ENCODE measurements around the gene TEX44. TPM values are rescaled to one million over a fixed set of nuclear protein-coding genes. Genes with fewer than 3 reads are reported as not detected.

The TEX44 gene
- total and polyA plus RNA-seq, 9 of the 15 experiments (the other 6 are each of a cell fraction or from before 2014, with no cell fraction given): not detected

GRCh38 chr2:231606941-231607340, 14.3 kb downstream of the TEX44 start (continued):
- TF ChIP-seq ELK3 (CRISPR knock-in tag; IDR thresholded peaks at IDR 0.05) (no peak), ZNF449 (CRISPR knock-in tag; IDR thresholded peaks at IDR 0.05) (no peak), ADNP (tag; IDR thresholded peaks at IDR 0.05) (no peak), KLF6 (CRISPR knock-in tag; IDR thresholded peaks at IDR 0.05; ENCODE audit: borderline replicate concordance) (no peak), HIVEP1 (CRISPR knock-in tag; IDR thresholded peaks at IDR 0.05) (no peak), ZNF354B (CRISPR knock-in tag; IDR thresholded peaks at IDR 0.05) (no peak), ZFP91 (CRISPR knock-in tag; IDR thresholded peaks at IDR 0.05) (no peak), POLR2AphosphoS2 (IDR thresholded peaks at IDR 0.05; ENCODE audit: low read length) (no peak), CBX8 (IDR thresholded peaks at IDR 0.05; ENCODE audit: borderline replicate concordance, extremely low read depth, low read depth, low read length, poor library complexity, severe bottlenecking) (no peak), MLLT1 (IDR thresholded peaks at IDR 0.05) (no peak), ATF3 (IDR thresholded peaks at IDR 0.05) (no peak), ATF3 (CRISPR knock-in tag; conservative IDR thresholded peaks at IDR 0.05) (no peak)
